Measurements from ENCODE around the gene MSL1. TPM values are rescaled to one million over a fixed set of nuclear protein-coding genes. Genes with fewer than 3 reads are reported as not detected.

The MSL1 gene
- total and polyA plus RNA-seq, 2 of the 4 experiments (the other 2 are of a cell fraction): 28.3 to 48.4 TPM

- H4K5ac ChIP-seq (ENCODE audit: low read depth, low read length): peak overlapping the region; percentile 95
- H3K56ac ChIP-seq (ENCODE audit: extremely low read depth, insufficient read depth, low read length): peak overlapping the region; percentile 16; the same call in 1 of the 2 replicates
- in situ Hi-C loops (cut with MboI; ENCODE audit: low sequenced_read_pairs) (no loop called here), intact Hi-C loops (cut with micrococcal nuclease) (no loop called here), dilution Hi-C loops (cut with HindIII; ENCODE audit: low sequenced_read_pairs, unreplicated experiment) (no loop called here)
- peak overlapping the region; percentile 99 for H3K4ac ChIP-seq (ENCODE audit: low read depth, low read length)
- H4K91ac ChIP-seq (ENCODE audit: insufficient read depth, low read depth, low read length): peak overlapping the region; percentile 98
- H3K9me1 ChIP-seq (ENCODE audit: insufficient read depth, low read length): peaks cover 32% of the 10 kb centered on the region
- H2BK15ac ChIP-seq (ENCODE audit: low read depth, low read length): peak overlapping the region; percentile 98; the same call in 2 of the 3 replicates
- WGBS, 2 experiments (ENCODE audit: extremely low coverage in 2 of 2, insufficient read length in 1 of 2): 13% methylated on average over 4 of the region's 20 CpGs; no CpG with 5 or more reads in 1 of the 2 experiments
- peak overlapping the region; percentile 95 for H3K14ac ChIP-seq (replicated peaks; ENCODE audit: low read depth, low read length)
- H2BK5ac ChIP-seq (ENCODE audit: low read depth, low read length, poor library complexity, severe bottlenecking): peak overlapping the region; percentile 80
- CTCF ChIA-PET: interaction anchor here (0.8 to 1.3 kb wide), 2 partner anchors 68 to 148 kb away, joined by 4 read pairs; no protein-coding TSS in a partner anchor
- no peaks in the 10 kb centered on the region for H3K36me3 ChIP-seq (ENCODE audit: control insufficient read depth, insufficient read depth, low read length)
- H3K9me3 ChIP-seq (ENCODE audit: control insufficient read depth, insufficient read depth, low read length): no peaks in the 10 kb centered on the region
- peak overlapping the region; percentile 83 to 94; a peak in 3 of 4 replicates for H4K8ac ChIP-seq (ENCODE audit: low read depth in 2 of 2, low read length in 2 of 2)
- peak overlapping the region; percentile 81 for H3K27ac ChIP-seq (ENCODE audit: insufficient read depth, low read length)
- H2BK120ac ChIP-seq (ENCODE audit: low read depth, low read length): peak overlapping the region; percentile 97
- peak overlapping the region; percentile 80 for H2AK9ac ChIP-seq (replicated peaks; ENCODE audit: low read depth, low read length, poor library complexity)
- H3K9ac ChIP-seq (ENCODE audit: low read depth, low read length): peak overlapping the region; percentile 46
- H2BK20ac ChIP-seq (ENCODE audit: low read depth, low read length): peak overlapping the region; percentile 96; the same call in 1 of the 2 replicates
- peak overlapping the region; percentile 96 for H3K23ac ChIP-seq (ENCODE audit: low read depth, low read length)
- peak overlapping the region; percentile 98 for H2AK5ac ChIP-seq (ENCODE audit: low read depth, low read length)
- H3K18ac ChIP-seq (ENCODE audit: low read depth, low read length): peak overlapping the region; percentile 84
- ATAC-seq (ENCODE audit: low read depth) (no peak), DNase-seq (no peak)
- no TSS peak for BruUV-seq (replicated peaks)
- POLR2A ChIA-PET (ENCODE audit: unreplicated experiment): interaction anchor here (0.6 kb wide), 2 partner anchors 9 to 68 kb away, joined by 7 to 8 read pairs; no protein-coding TSS in a partner anchor
- peak overlapping the region; percentile 24 for H3K4me2 ChIP-seq (ENCODE audit: low read depth, low read length)
- peak overlapping the region; percentile 94 for H2AFZ ChIP-seq (replicated peaks; ENCODE audit: low read length, poor library complexity)
- peaks cover 50% of the 10 kb centered on the region for H3K4me1 ChIP-seq (ENCODE audit: control insufficient read depth, insufficient read depth, low read length)
- no peak overlapping the region for H3K4me3 ChIP-seq (ENCODE audit: insufficient read depth, low read depth, low read length)
- H3K27me3 ChIP-seq (ENCODE audit: control insufficient read depth, insufficient read depth, low read length): no peaks in the 10 kb centered on the region
- H4K20me1 ChIP-seq (ENCODE audit: insufficient read depth, low read length): no peaks in the 10 kb centered on the region
- H3K79me1 ChIP-seq (ENCODE audit: low read depth in 1 of 2, low read length in 2 of 2): peaks cover 0 to 26% of the 10 kb centered on the region in 2 experiments; a peak in 2 of 4 replicates
- TF ChIP-seq ELK1 (IDR thresholded peaks at IDR 0.05; ENCODE audit: borderline replicate concordance, low read depth, low read length) (no peak), MXI1 (IDR thresholded peaks at IDR 0.05; ENCODE audit: borderline replicate concordance, low read depth, low read length) (no peak), CHD1 (IDR thresholded peaks at IDR 0.05; ENCODE audit: low read depth, low read length) (no peak), MAFK (IDR thresholded peaks at IDR 0.05; ENCODE audit: low read depth, low read length) (no peak), BHLHE40 (IDR thresholded peaks at IDR 0.05; ENCODE audit: low read depth, low read length) (no peak), NFE2L2 (IDR thresholded peaks at IDR 0.05; ENCODE audit: low read depth, low read length) (no peak), CEBPB (IDR thresholded peaks at IDR 0.05; ENCODE audit: low read depth, low read length) (no peak), SMC3 (IDR thresholded peaks at IDR 0.05; ENCODE audit: low read depth, low read length) (no peak), CTCF (conservative IDR thresholded peaks at IDR 0.05; ENCODE audit: low read depth, low read length) (no peak), FOS (IDR thresholded peaks at IDR 0.05; ENCODE audit: low read depth, low read length) (no peak), USF2 (IDR thresholded peaks at IDR 0.05; ENCODE audit: low read depth, low read length) (no peak), POLR2A (IDR thresholded peaks at IDR 0.05; ENCODE audit: low read depth, low read length) (no peak), MAZ (IDR thresholded peaks at IDR 0.05; ENCODE audit: borderline replicate concordance, low read depth, low read length) (no peak), RFX5 (IDR thresholded peaks at IDR 0.05; ENCODE audit: low read depth, low read length) (no peak)
Observed at GRCh38 chr17:40106760-40107521, 14.8 kb upstream of the MSL1 start.
